ENCODE data around the gene DUS1L.
"Not testable (repeated sequence)": the region's sequence is repeated elsewhere in the genome, so short reads cannot be mapped to it uniquely, and the experiment has no call there.

DNA sequence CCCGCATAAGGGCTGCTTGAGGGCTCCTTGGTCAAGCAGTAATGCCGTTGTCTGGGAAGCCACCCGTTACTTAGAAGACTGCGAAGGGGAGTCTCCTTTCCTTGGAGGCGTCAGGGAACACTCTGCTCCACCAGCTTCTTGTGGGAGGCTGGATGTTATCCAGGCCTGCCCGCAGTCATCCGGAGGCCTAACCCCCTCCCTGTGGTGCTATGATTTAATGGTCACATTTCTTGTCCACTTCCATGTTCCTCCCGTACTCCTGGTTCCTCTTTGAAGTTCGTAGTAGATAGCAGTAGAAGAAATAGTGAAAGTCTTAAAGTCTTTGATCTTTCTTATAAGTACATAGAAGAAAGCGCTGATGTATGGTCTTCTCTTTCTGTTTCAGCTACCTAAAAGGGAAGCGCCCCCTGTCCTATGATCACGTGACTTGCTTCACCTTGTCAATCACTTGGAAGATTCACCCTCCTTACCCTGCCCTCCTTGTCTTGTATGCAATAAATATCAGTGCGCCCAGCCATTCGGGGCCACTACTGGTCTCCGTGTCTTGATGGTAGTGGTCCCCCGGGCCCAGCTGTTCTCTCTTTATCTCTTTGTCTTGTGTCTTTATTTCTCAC, 26.7 kb downstream of the DUS1L start:
- TF ChIP-seq POLR2A, POLR2AphosphoS5, TAF1, POU2F2 (IDR thresholded peaks at IDR 0.05; ENCODE audit: low read depth, low read length): not testable (repeated sequence)
- TF ChIP-seq SPI1 (IDR thresholded peaks at IDR 0.05; ENCODE audit: low read depth, low read length): 0 out of 2 replicates have a peak, but pooled peaks have one; percentile 38

Measured in GM12891 (cell line).